Melanocyte of skin (primary cell): ENCODE results near the gene SLC7A9. TPM values are rescaled to one million over a fixed set of nuclear protein-coding genes. Genes with fewer than 3 reads are reported as not detected.

ENCODE experiments used
- small RNA-seq, 2 donors: library from RNA; depleted of rRNA; stranded (forward); fragments of <200 nt; gene quantifications; one replicate each; pipeline ENCODE3, GENCODE V24; 2012
- total RNA-seq, 2 donors: library from RNA; depleted of rRNA; stranded (reverse); fragments of >200 nt; gene quantifications; 2 replicates each; pipeline ENCODE4 v1.2.3, GENCODE V29; 2012

Gene SLC7A9
- total RNA-seq = not detected

DNA sequence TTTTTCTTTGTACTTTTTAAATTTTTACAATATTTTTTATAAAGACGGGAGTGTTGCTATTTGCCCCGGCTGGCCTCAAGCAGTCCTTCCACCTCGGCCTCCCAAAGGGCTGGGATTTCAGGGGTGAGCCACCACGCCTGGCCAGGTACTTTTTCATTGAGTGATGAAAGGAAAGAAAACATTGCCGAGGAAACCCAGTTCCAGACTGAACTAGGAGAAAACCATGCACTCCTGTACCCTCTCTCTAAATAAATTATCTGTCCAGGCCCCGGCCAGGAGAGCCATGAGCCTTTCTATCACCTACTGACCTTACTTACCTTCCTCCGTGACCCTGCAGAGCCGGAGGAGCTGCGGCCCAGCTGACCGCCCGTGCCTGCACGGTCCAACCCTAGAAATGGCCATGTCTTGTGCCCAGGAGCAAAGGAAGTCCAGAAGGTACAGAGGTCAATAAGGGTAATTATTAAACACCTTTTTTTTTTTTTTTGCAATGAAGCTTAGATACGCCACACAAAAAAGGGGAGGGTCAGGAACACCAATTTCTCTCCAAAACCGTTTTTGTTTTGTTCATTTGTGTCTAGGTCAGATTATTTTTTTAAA lies at the start of gene SLC7A9:
Gene SLC7A9 (minus strand): TSS at position 399 of the 597 bp plus-strand sequence. CDS start 1,233 bp downstream, outside the sequence.

Small RNA genes lying within 50 kb of the gene (small RNA-seq; reads per million reads assigned to genes)
- gene RN7SKP22 = 0.04 to 0.29 reads per million in 2 donors

Other genes starting within 250 kb of the SLC7A9 start
- gene ANKRD27, start 194.6 kb downstream of the SLC7A9 start, total RNA-seq = 10 to 100 TPM; 25.5 to 34.6 TPM
- gene RGS9BP, start 193.9 kb downstream of the SLC7A9 start, total RNA-seq = under 1 TPM; under 0.01 to 0.34 TPM
- gene NUDT19, start 177.9 kb downstream of the SLC7A9 start, total RNA-seq = 10 to 100 TPM; 13.0 to 13.1 TPM
- gene TDRD12, start 150.0 kb downstream of the SLC7A9 start, total RNA-seq = under 1 TPM in 1 of 2 donors, not detected in 1; under 0.01 TPM
- 10 to 100 TPM; 14.1 to 16.7 TPM for gene CEP89, start 102.2 kb upstream of the SLC7A9 start, total RNA-seq
- gene FAAP24, start 102.5 kb upstream of the SLC7A9 start, total RNA-seq = 1 to 10 TPM; 5.5 to 5.7 TPM
- gene RHPN2, start 195.1 kb upstream of the SLC7A9 start, total RNA-seq = 1 to 10 TPM; 2.8 to 5.7 TPM
- gene GPATCH1, start 211.4 kb upstream of the SLC7A9 start, total RNA-seq = 1 to 10 TPM; 5.2 to 7.3 TPM